GM10248 (cell line): ENCODE results near the gene PNPLA6.

ENCODE experiments used
- CTCF ChIA-PET: fragments of 300-600 bp; sonication (Branson Sonifier 250); formaldehyde crosslinking; extraction: SDS; loops from one replicate; lab custom pipeline; 2021; ENCODE audit warnings: antibody characterized with exemption; lab: Yijun Ruan, JAX
- POLR2A ChIA-PET: fragments of 350-650 bp; sonication (Branson Sonifier 250); formaldehyde crosslinking; extraction: SDS; loops from one replicate; lab custom pipeline; 2020; ENCODE audit warnings: antibody characterized with exemption; lab: Yijun Ruan, JAX
- DNase-seq: peaks from one replicate; pipeline ENCODE4 v3.0.0; 2012; ENCODE audit errors: extremely low spot score
- TF ChIP-seq, protein P1 (sequence below): IDR thresholded peaks from 2 replicates; pipeline ENCODE4 v1.5.1; 2012; ENCODE audit warnings: mild to moderate bottlenecking, low read depth; ENCODE audit errors: extremely low read depth, missing control alignments, control extremely low read depth

The PNPLA6 gene

DNA sequence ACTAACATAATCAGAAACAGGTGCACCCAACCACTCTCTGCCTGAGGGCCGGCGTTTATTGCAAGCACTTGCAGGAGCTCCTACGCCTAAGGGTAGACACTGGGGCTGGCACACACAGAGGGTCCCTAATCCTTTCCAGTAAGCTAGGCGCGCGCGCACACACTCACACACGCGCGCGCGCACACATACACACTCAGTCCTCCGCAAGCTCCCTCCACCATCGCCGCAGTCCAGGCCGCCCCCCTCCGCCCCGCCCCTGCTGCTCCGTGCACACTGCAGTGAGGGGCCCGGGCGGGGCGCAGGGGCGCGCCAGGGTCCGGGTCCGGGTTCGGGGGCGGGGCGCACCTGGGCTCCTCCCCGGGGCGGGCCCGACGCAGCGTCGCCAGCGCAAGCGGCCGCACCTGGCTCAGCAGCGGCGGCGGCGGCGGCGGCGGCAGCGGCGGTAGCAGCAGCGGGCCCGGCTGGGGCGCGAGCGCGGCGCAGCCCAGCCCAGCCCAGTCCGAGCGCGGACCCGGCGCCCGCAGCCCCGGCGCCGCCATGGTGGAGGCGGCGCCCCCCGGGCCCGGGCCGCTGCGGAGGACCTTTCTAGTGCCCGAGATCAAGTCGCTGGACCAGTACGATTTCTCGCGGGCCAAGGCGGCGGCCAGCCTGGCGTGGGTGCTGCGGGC is 60.1 kb downstream of the PNPLA6 start, which contains the start of gene CAMSAP3:
Gene CAMSAP3, plus strand, starts transcription at position 398 of the 668 bp plus-strand sequence. Its CDS starts 140 bp downstream, at position 538.
- ChIA-PET CTCF (interaction anchor here (0.6 to 2.1 kb wide), 2 partner anchors 27 to 127 kb away, joined by 3 to 13 read pairs; no protein-coding TSS in a partner anchor), POLR2A (interaction anchor here (0.6 kb wide), 1 partner anchor 13 kb away, joined by 4 read pairs; no protein-coding TSS in a partner anchor)
- TF ChIP-seq, protein P1, sequence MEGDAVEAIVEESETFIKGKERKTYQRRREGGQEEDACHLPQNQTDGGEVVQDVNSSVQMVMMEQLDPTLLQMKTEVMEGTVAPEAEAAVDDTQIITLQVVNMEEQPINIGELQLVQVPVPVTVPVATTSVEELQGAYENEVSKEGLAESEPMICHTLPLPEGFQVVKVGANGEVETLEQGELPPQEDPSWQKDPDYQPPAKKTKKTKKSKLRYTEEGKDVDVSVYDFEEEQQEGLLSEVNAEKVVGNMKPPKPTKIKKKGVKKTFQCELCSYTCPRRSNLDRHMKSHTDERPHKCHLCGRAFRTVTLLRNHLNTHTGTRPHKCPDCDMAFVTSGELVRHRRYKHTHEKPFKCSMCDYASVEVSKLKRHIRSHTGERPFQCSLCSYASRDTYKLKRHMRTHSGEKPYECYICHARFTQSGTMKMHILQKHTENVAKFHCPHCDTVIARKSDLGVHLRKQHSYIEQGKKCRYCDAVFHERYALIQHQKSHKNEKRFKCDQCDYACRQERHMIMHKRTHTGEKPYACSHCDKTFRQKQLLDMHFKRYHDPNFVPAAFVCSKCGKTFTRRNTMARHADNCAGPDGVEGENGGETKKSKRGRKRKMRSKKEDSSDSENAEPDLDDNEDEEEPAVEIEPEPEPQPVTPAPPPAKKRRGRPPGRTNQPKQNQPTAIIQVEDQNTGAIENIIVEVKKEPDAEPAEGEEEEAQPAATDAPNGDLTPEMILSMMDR = no peak
- DNase-seq = peak; percentile 79

DNA sequence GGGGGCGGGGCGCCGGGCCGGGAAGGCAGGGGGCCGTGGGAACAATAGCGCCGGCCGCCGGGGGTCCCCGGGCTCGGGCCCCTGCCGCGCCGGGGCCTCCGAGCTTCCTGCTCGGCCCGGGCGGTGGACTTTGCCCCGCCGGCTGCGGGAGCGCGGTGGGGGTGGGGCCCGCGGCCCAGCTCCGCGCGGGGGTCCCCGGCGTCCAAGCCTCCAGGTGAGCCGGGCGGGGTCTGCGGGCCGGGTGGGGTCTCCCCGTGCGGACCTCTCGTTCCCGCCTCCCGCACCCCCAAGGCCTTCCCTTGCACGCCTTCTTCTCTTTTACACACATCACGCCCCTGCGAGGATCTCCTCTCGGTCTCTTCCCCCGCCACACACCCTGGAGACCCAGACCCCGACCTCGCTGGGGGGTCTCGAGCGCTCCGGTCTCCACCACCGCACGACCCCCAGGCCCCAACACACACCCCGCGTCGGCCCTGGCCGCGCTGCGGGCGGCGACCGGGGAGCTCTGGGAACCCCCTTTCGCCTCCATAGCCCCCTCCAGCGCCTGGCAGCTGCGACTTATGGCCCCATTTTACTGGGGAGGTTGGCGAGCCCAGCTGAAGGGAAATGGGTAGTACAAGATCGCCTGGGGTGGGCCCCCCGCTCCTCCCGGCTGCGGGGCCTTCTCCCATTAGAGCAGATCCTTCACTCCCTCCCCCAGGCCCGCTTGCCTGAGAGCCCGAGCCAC is 60.9 kb downstream of the PNPLA6 start:
- POLR2A ChIA-PET = interaction anchor here (0.5 kb wide), 1 partner anchor 419 kb away, joined by 3 read pairs; no protein-coding TSS in a partner anchor
- DNase-seq = no peak
- CTCF ChIA-PET = interaction anchor here (1.6 to 2.1 kb wide), 2 partner anchors 12 to 28 kb away, joined by 5 to 13 read pairs; no protein-coding TSS in a partner anchor
- TF ChIP-seq, protein P1 = peak; percentile 7

DNA sequence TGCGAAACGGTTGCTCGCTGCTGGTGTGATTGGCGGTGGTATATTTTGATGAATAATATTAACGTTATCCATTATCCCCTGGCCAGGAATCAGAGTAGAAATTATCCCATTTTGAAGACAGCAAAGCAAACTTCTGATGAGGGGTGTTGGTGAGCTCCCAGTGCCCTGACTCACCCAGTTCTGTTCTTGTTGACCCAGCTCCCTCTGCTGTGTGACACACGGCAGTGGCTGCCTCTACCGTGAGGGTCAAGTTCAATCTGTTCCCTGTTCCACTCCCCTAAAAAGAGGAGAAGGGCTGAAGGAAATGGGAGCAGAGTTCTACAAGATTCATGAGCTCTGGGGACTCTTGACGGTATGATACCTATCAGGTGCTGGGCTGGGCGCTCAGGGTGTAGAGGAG is 62.2 kb downstream of the PNPLA6 start:
- TF ChIP-seq, protein P1 = no peak
- CTCF ChIA-PET = interaction anchor here (0.9 to 1.6 kb wide), 4 partner anchors 10 to 203 kb away, joined by 3 to 5 read pairs (median 4); no protein-coding TSS in a partner anchor
- POLR2A ChIA-PET = no interaction called here
- no peak for DNase-seq

DNA sequence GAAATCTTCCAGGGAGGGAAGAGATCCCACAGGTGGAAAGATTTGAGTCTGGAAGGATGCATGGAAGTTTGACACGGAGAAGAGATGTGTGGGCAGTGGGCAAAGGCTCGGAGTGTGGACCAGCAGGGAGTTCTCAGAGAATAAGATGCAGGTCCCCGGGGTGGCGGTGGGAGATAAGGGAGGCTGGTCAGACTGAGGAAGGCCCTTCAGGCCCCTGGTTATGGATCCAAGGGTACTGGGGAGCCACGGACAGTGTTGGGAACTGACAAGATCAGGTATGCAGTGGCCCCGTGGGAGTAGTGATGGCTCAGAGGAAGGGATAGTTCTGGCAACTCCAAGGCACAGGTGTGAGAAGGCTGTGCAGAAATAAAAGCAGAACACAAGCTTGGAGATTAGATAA is 62.7 kb downstream of the PNPLA6 start:
- CTCF ChIA-PET = interaction anchor here (0.9 to 1.6 kb wide), 4 partner anchors 11 to 202 kb away, joined by 3 to 5 read pairs (median 4); no protein-coding TSS in a partner anchor
- no peak for DNase-seq
- POLR2A ChIA-PET = no interaction called here
- TF ChIP-seq, protein P1 = no peak

DNA sequence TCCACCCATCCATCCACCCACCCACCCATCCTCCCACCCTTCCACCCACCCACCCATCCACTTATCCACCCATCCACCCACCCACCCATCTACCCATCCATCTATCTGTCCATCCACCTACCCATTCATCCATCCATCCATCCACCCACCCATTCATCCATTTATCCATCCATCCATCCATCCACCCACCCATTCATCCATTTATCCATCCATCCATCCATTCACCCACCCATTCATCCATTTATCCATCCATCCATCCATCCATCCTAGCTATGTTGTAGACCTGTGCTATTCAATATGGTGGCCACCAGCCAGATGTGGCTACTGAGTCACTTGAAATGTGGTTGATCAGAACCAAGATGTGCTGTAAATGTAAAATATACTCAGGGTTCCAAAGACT is 65.2 kb downstream of the PNPLA6 start:
- DNase-seq = no peak
- ChIA-PET CTCF (no interaction called here), POLR2A (no interaction called here)
- TF ChIP-seq, protein P1 = no peak

DNA sequence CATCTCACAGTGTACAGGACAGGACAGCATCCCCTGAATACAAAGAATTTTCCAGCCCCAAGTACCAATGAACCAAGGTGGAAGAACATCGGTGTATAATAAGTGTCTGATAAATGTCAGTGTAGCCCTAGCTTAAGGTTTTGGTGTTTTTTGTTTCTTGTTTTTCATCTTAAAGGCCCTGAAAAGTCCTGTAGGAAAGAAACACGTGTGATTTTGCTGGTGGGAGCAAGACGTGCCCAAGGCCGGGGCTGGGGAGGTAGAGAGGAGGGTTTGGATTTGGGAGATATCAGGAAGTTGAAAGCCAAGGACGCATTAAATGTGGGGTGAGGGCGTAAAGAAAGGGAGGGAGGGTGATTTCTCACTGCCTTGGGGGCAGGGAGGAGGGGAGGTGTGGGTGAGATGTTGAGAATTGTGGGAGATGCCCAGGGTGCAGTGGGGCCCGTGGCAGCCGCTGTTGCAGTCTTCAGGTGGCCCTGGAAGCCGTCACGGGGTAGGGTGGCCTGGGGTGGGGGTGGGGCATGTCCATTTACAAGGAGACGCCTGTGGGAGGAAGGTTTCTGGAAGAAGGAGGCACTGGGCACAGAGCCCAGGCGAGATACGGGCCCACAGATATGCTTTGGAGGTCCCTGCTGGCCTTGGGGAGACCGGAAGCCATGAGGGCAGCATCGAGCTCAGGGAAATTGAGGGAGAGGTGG is 66.9 kb downstream of the PNPLA6 start:
- DNase-seq = no peak
- ChIA-PET POLR2A (no interaction called here), CTCF (no interaction called here)
- TF ChIP-seq, protein P1 = no peak
